GM23338 (cell line): ENCODE data around the gene NTNG1. TPM values are rescaled to one million over a fixed set of nuclear protein-coding genes. Genes with fewer than 3 reads are reported as not detected.

ENCODE experiments used
- ATAC-seq: fragments of 200-7000 bp; cut with Tn5 transposase; 3 replicates; pipeline ENCODE4 v1.9.1; 2020
- DNase-seq: peaks from one replicate; pipeline ENCODE4 v3.0.0-alpha.2; 2015; ENCODE audit warnings: low spot score
- H2AFZ ChIP-seq: fragments of 200-600 bp; sonication (generic); 2 replicates; pipeline ENCODE4 v1.8.0; 2016; ENCODE audit warnings: antibody characterized with exemption, mild to moderate bottlenecking, moderate library complexity
- H3F3A ChIP-seq: fragments of 200-600 bp; sonication (generic); replicated peaks from 2 replicates; pipeline ENCODE4 v1.8.0; 2017; ENCODE audit warnings: antibody characterized with exemption, mixed run types, low read depth
- H3K27ac ChIP-seq: fragments of 200-600 bp; sonication (generic); 2 replicates; pipeline ENCODE4 v1.6.1; 2016; ENCODE audit warnings: low read depth
- H3K27me3 ChIP-seq: fragments of 200-600 bp; sonication (generic); 2 replicates; pipeline ENCODE4 v1.8.0; 2016; ENCODE audit warnings: mild to moderate bottlenecking, mixed run types, moderate library complexity; ENCODE audit not compliant: insufficient read depth
- H3K36me3 ChIP-seq: fragments of 200-600 bp; sonication (generic); 2 replicates; pipeline ENCODE4 v1.8.0; 2016; ENCODE audit warnings: mild to moderate bottlenecking; ENCODE audit not compliant: insufficient read depth
- H3K4me1 ChIP-seq: fragments of 200-600 bp; sonication (generic); 2 replicates; pipeline ENCODE4 v1.8.0; 2016; ENCODE audit warnings: mild to moderate bottlenecking, moderate library complexity; ENCODE audit not compliant: insufficient read depth
- H3K4me2 ChIP-seq: fragments of 200-600 bp; sonication (generic); 2 replicates; pipeline ENCODE4 v1.7.1; 2017; ENCODE audit warnings: mixed run types
- H3K4me3 ChIP-seq: fragments of 200-600 bp; sonication (generic); 2 replicates; pipeline ENCODE4 v1.6.1; 2016; ENCODE audit warnings: mixed run types
- H3K79me2 ChIP-seq: fragments of 200-600 bp; sonication (generic); replicated peaks from 2 replicates; pipeline ENCODE4 v1.8.0; 2017; ENCODE audit warnings: mild to moderate bottlenecking; ENCODE audit not compliant: insufficient read depth
- H3K9me2 ChIP-seq: fragments of 200-600 bp; sonication (generic); 2 replicates; pipeline ENCODE4 v1.8.0; 2017; ENCODE audit not compliant: insufficient read depth
- H4K20me1 ChIP-seq: fragments of 200-600 bp; sonication (generic); replicated peaks from 2 replicates; pipeline ENCODE4 v1.8.0; 2017; ENCODE audit warnings: mild to moderate bottlenecking; ENCODE audit not compliant: insufficient read depth
- H3K27ac Mint-ChIP-seq: 2 replicates; pipeline ENCODE4 v1.8.0; 2020; ENCODE audit warnings: inconsistent platforms, mild to moderate bottlenecking, moderate library complexity, mixed read lengths
- H3K27me3 Mint-ChIP-seq: 3 replicates; pipeline ENCODE4 v1.8.0; 2022; ENCODE audit warnings: low read depth, mild to moderate bottlenecking, moderate library complexity, mixed read lengths, inconsistent platforms; ENCODE audit not compliant: insufficient read depth, poor library complexity
- H3K36me3 Mint-ChIP-seq: 3 replicates; pipeline ENCODE4 v1.8.0; 2021; ENCODE audit warnings: low read depth, mild to moderate bottlenecking, inconsistent platforms, moderate library complexity, mixed read lengths
- H3K4me1 Mint-ChIP-seq: 3 replicates; pipeline ENCODE4 v1.8.0; 2020; ENCODE audit warnings: mild to moderate bottlenecking, inconsistent platforms, mixed read lengths
- H3K4me3 Mint-ChIP-seq: 3 replicates; pipeline ENCODE4 v1.8.0; 2021; ENCODE audit warnings: moderate library complexity, mild to moderate bottlenecking, inconsistent platforms, mixed read lengths
- H3K9me3 Mint-ChIP-seq: 3 replicates; pipeline ENCODE4 v1.8.0; 2020; ENCODE audit warnings: moderate library complexity, mild to moderate bottlenecking, inconsistent platforms, mixed read lengths
- CREB1 ChIP-seq: fragments of 250-450 bp; sonication (Bioruptor Pico); IDR thresholded peaks from 2 replicates; pipeline ENCODE4 v1.5.0; 2020; ENCODE audit warnings: low read depth, mild to moderate bottlenecking, moderate library complexity
- CTCF ChIP-seq, 2 experiments: fragments of 200-600 bp in 1 of 2; sonication (generic) in 1 of 2; conservative IDR thresholded peaks; 2 replicates each; pipeline versions ENCODE4 v1.5.1 to v1.6.1; 2016 to 2017; ENCODE audit warnings: antibody characterized with exemption in 2 of 2, low read depth in 2 of 2, mild to moderate bottlenecking in 2 of 2, moderate library complexity in 1 of 2
- ETS1 ChIP-seq: IDR thresholded peaks from 2 replicates; pipeline ENCODE4 v1.6.1; 2016; ENCODE audit warnings: antibody characterized with exemption
- EZH2 ChIP-seq: fragments of 200-600 bp; sonication (generic); IDR thresholded peaks from one replicate; pipeline ENCODE4 v1.8.0; 2017; ENCODE audit warnings: antibody characterized with exemption, mild to moderate bottlenecking, low read depth; ENCODE audit not compliant: unreplicated experiment
- EZH2phosphoT487 ChIP-seq: fragments of 200-600 bp; sonication (generic); IDR thresholded peaks from one replicate; pipeline ENCODE4 v1.8.1; 2018; ENCODE audit warnings: antibody characterized with exemption; ENCODE audit not compliant: unreplicated experiment
- JUNB ChIP-seq: IDR thresholded peaks from one replicate; pipeline ENCODE4 v1.6.1; 2016; ENCODE audit warnings: antibody characterized with exemption; ENCODE audit not compliant: unreplicated experiment
- NANOG ChIP-seq: IDR thresholded peaks from 2 replicates; pipeline ENCODE4 v1.6.1; 2016; ENCODE audit warnings: antibody characterized with exemption, borderline replicate concordance
- POLR2AphosphoS5 ChIP-seq: IDR thresholded peaks from 2 replicates; pipeline ENCODE4 v1.6.1; 2016; ENCODE audit warnings: antibody characterized with exemption, low read depth
- REST ChIP-seq: IDR thresholded peaks from one replicate; pipeline ENCODE4 v1.6.1; 2018; ENCODE audit warnings: antibody characterized with exemption; ENCODE audit not compliant: unreplicated experiment
- STAT1 ChIP-seq: IDR thresholded peaks from one replicate; pipeline ENCODE4 v1.6.1; 2016; ENCODE audit warnings: antibody characterized with exemption; ENCODE audit not compliant: unreplicated experiment
- ZNF114 ChIP-seq: fragments of 250-450 bp; sonication (Bioruptor Pico); IDR thresholded peaks from 2 replicates; pipeline ENCODE4 v1.5.0; 2020; ENCODE audit warnings: mild to moderate bottlenecking, moderate library complexity
- ZNF331 ChIP-seq: fragments of 250-450 bp; sonication (Bioruptor Pico); IDR thresholded peaks from 2 replicates; pipeline ENCODE4 v1.5.0; 2020; ENCODE audit warnings: low read depth, mild to moderate bottlenecking, moderate library complexity
- ZNF462 ChIP-seq: fragments of 250-450 bp; sonication (Bioruptor Pico); IDR thresholded peaks from 2 replicates; pipeline ENCODE4 v1.5.0; 2020; ENCODE audit warnings: mild to moderate bottlenecking, moderate library complexity
- polyA plus RNA-seq: library from polyadenylated mRNA; unstranded; fragments of >200 nt; fragmentation: Nextera tagmentation; extraction: Ambion mirVana; gene quantifications from 2 replicates; pipeline ENCODE4 v1.2.1, GENCODE V29; 2016
- total RNA-seq: library from RNA; depleted of rRNA; stranded (reverse); fragments of >200 nt; shearing (Covaris generic); gene quantifications from 2 replicates; pipeline ENCODE4 v1.2.3, GENCODE V29; 2014

NTNG1 gene
- total and polyA plus RNA-seq, 2 experiments from 2014 or later: 7.2 to 10.3 TPM

GRCh38 chr1:107247679-107248078 lies 106.8 kb downstream of the NTNG1 start:
- Histone ChIP-seq H3F3A (no peaks in the 10 kb centered on the region), H4K20me1 (no peaks in the 10 kb centered on the region), H3K4me1 (peaks cover 11% of the 10 kb centered on the region), H3K9me2 (peaks cover 15% of the 10 kb centered on the region; the same call in 1 of the 2 replicates), H3K4me3 (no peak overlapping the region), H2AFZ (no peak overlapping the region), H3K79me2 (no peaks in the 10 kb centered on the region), H3K27me3 (no peaks in the 10 kb centered on the region), H3K4me2 (no peak overlapping the region), H3K27ac (no peak overlapping the region; the same call in 1 of the 2 replicates), H3K36me3 (no peaks in the 10 kb centered on the region)
- H3K9me3 Mint-ChIP-seq: no peaks in the 10 kb centered on the region
- no peak overlapping the region for H3K4me3 Mint-ChIP-seq
- no peaks in the 10 kb centered on the region for H3K36me3 Mint-ChIP-seq
- H3K27ac Mint-ChIP-seq: no peak overlapping the region; the same call in 1 of the 2 replicates
- peaks cover 16% of the 10 kb centered on the region for H3K4me1 Mint-ChIP-seq
- no peak for TF ChIP-seq EZH2phosphoT487
- TF ChIP-seq ETS1: no peak
- TF ChIP-seq EZH2: no peak
- TF ChIP-seq STAT1: no peak
- TF ChIP-seq ZNF114 (CRISPR knock-in tag): no peak
- no peak for TF ChIP-seq POLR2AphosphoS5
- TF ChIP-seq NANOG: no peak
- no peak for TF ChIP-seq JUNB
- no peak for TF ChIP-seq REST
- no peak for TF ChIP-seq CTCF (conservative IDR thresholded peaks at IDR 0.05; ENCODE audit: low read depth in 2 of 2)
- no peak for TF ChIP-seq ZNF462 (CRISPR knock-in tag)
- no peak for TF ChIP-seq ZNF331 (CRISPR knock-in tag)
- TF ChIP-seq CREB1 (CRISPR knock-in tag): no peak
- DNase-seq (no peak), ATAC-seq (no peak)
- H3K27me3 Mint-ChIP-seq: peaks cover 2% of the 10 kb centered on the region
